ENCODE data around the gene NOP56. TPM values are rescaled to one million over a fixed set of nuclear protein-coding genes. Genes with fewer than 3 reads are reported as not detected.

Gene NOP56
- total and polyA plus RNA-seq, 2 of the 8 experiments (the other 6 are each of a cell fraction or from before 2014, with no cell fraction given) = 391 to 677 TPM

- peaks cover 0 to 2% (median under 1%) of the 10 kb centered on the region in 4 experiments; a peak in 4 of 7 replicates for H3K27me3 ChIP-seq (replicated peaks in 1 of 4; ENCODE audit: control insufficient read depth in 3 of 4, extremely low read depth in 1 of 4, insufficient read depth in 3 of 4, low read length in 3 of 4)
- H3K4me2 ChIP-seq (ENCODE audit: insufficient read depth in 1 of 2, low read depth in 2 of 2, low read length in 2 of 2) = no peak overlapping the region
- no peak overlapping the region for H3K14ac ChIP-seq (ENCODE audit: insufficient read length)
- no peak for FAIRE-seq
- H4K91ac ChIP-seq (replicated peaks; ENCODE audit: insufficient read length, low read length) = no peak overlapping the region
- H2AFZ ChIP-seq (ENCODE audit: low read length) = no peak overlapping the region
- no peaks in the 10 kb centered on the region for H3K23me2 ChIP-seq (ENCODE audit: low read depth, low read length)
- TF ChIP-seq SIRT6 (IDR thresholded peaks at IDR 0.05; ENCODE audit: low read length) = no peak
- no peak overlapping the region for H2BK120ac ChIP-seq (replicated peaks; ENCODE audit: low read depth, low read length)
- no peak overlapping the region for H3K4me3 ChIP-seq (ENCODE audit: extremely low read depth in 1 of 4, insufficient read depth in 2 of 4, low read depth in 3 of 4, low read length in 4 of 4)
- no peak overlapping the region for H3K18ac ChIP-seq (ENCODE audit: extremely low read depth, low read length)
- no peaks in the 10 kb centered on the region for H3K79me2 ChIP-seq (ENCODE audit: control insufficient read depth in 1 of 2, insufficient read depth in 2 of 2, low read length in 2 of 2)
- H2BK15ac ChIP-seq (ENCODE audit: low read length) = no peak overlapping the region
- H2AK5ac ChIP-seq (ENCODE audit: low read depth, low read length) = no peak overlapping the region
- 84% methylated on average over 4 of the region's 4 CpGs; no CpG with 5 or more reads in 1 of the 2 experiments for WGBS, 2 experiments (ENCODE audit: extremely low coverage in 1 of 2, insufficient coverage in 1 of 2, insufficient read length in 1 of 2, insufficient replicate concordance in 2 of 2, low coverage in 1 of 2, low lambda C conversion rate in 2 of 2, missing lambda C conversion rate in 1 of 2)
- H3K23ac ChIP-seq (ENCODE audit: insufficient read length) = no peak overlapping the region
- no peak overlapping the region for H3K4ac ChIP-seq (replicated peaks; ENCODE audit: insufficient read length, low read depth, low read length)
- no peaks in the 10 kb centered on the region for H3K79me1 ChIP-seq (ENCODE audit: low read depth, low read length)
- H4K8ac ChIP-seq (ENCODE audit: extremely low read depth, insufficient read depth, low read length) = no peak overlapping the region
- 0 out of 2 replicates have a peak overlapping the region, but pooled peaks have one; percentile 60 for H2BK12ac ChIP-seq (ENCODE audit: low read depth, low read length)
- no peak overlapping the region for H3K56ac ChIP-seq (replicated peaks; ENCODE audit: insufficient read length, low read depth, low read length)
- ChIA-PET CTCF (ENCODE audit: partially characterized antibody) (interaction anchor here (0.6 to 2.4 kb wide), 23 partner anchors 9 to 500 kb away, joined by 3 to 10 read pairs (median 4); no protein-coding TSS in a partner anchor), POLR2A (ENCODE audit: partially characterized antibody) (interaction anchor here (2.4 to 28.5 kb wide), 3 partner anchors 10 to 25 kb away, joined by 7 to 463 read pairs (median 15); partner anchors contain the start of genes IDH3B and NOP56)
- no peak overlapping the region for H2BK20ac ChIP-seq (ENCODE audit: low read length)
- H3K9me3 ChIP-seq (ENCODE audit: insufficient read depth in 2 of 2, low read depth in 1 of 2, low read length in 1 of 2) = no peaks in the 10 kb centered on the region
- no peak overlapping the region for H3K9ac ChIP-seq (replicated peaks in 1 of 4; ENCODE audit: extremely low read depth in 1 of 4, low read depth in 3 of 4, low read length in 3 of 4)
- DNase-seq (ENCODE audit: low read depth in 1 of 2, low spot score in 2 of 2) = no peak
- no peak overlapping the region for H3K27ac ChIP-seq (ENCODE audit: low read depth, low read length)
- no peaks in the 10 kb centered on the region for H3K36me3 ChIP-seq (ENCODE audit: control insufficient read depth in 2 of 4, insufficient read depth in 4 of 4, low read length in 3 of 4)
- no peak overlapping the region for H2BK5ac ChIP-seq (ENCODE audit: low read depth, low read length)
- 0 out of 7 replicates have a peak, but pooled peaks cover 0 to 4% (median 0%) of the 10 kb centered on the region in 4 experiments for H3K4me1 ChIP-seq (replicated peaks in 1 of 4; ENCODE audit: control insufficient read depth in 3 of 4, insufficient read depth in 4 of 4, low read length in 3 of 4)
- no peak overlapping the region for H4K5ac ChIP-seq (ENCODE audit: insufficient read length, low read depth, low read length)
- no peaks in the 10 kb centered on the region for H4K20me1 ChIP-seq (replicated peaks in 1 of 2; ENCODE audit: control insufficient read depth in 1 of 2, insufficient read depth in 2 of 2, low read length in 2 of 2)
Measured at GRCh38 chr20:2673453-2673852, 21.0 kb downstream of the NOP56 start.
